HG03108 (cell line): ENCODE results near the gene TMED6.
"Not testable (repeated sequence)": the region's sequence is repeated elsewhere in the genome, so short reads cannot be mapped to it uniquely, and the experiment has no call there.

Experiments
- ATAC-seq: cut with Tn5 transposase; IDR thresholded peaks from one replicate; pipeline ENCODE4 v1.9.1; 2021; ENCODE audit warnings: moderate library complexity; ENCODE audit not compliant: unreplicated experiment

TMED6 gene

GRCh38 chr16:69306031-69306430, 45.6 kb downstream of the TMED6 start:
- ATAC-seq = no peak

- ATAC-seq = no peak
Measured at GRCh38 chr16:69302301-69302700, 49.3 kb downstream of the TMED6 start.

- ATAC-seq = no peak
Measured at GRCh38 chr16:69301861-69302260, 49.7 kb downstream of the TMED6 start.

- ATAC-seq = no peak
Measured at GRCh38 chr16:69301187-69301586, 50.4 kb downstream of the TMED6 start.

- ATAC-seq = no peak
Measured at GRCh38 chr16:69298261-69298660, 53.3 kb downstream of the TMED6 start.

- not testable (repeated sequence) for ATAC-seq
Measured at GRCh38 chr16:69296771-69297170, 54.8 kb downstream of the TMED6 start.

- ATAC-seq = no peak
Measured at GRCh38 chr16:69294051-69294450, 57.5 kb downstream of the TMED6 start.

GRCh38 chr16:69293401-69293800, 58.2 kb downstream of the TMED6 start:
- no peak for ATAC-seq
